OCI-LY7 (cell line): Measurements from ENCODE around the gene AHCYL1.

Experiments used
- EZH2phosphoT487 ChIP-seq: fragments of 200-600 bp; sonication (generic); IDR thresholded peaks from 2 replicates; pipeline ENCODE4 v1.6.1; 2018; ENCODE audit warnings: low read depth, borderline replicate concordance, mild to moderate bottlenecking, mixed run types, antibody characterized with exemption, low read length, moderate library complexity, mixed read lengths
- TF ChIP-seq, protein P1 (sequence below): fragments of 200-600 bp; sonication (generic); conservative IDR thresholded peaks from 2 replicates; pipeline ENCODE4 v1.5.1; 2014; ENCODE audit warnings: mild to moderate bottlenecking, antibody characterized with exemption, low read length, moderate library complexity, mixed read lengths

GRCh38 chr1:109997867-109998229 lies 13.3 kb downstream of the AHCYL1 start:
- TF ChIP-seq, protein P1, sequence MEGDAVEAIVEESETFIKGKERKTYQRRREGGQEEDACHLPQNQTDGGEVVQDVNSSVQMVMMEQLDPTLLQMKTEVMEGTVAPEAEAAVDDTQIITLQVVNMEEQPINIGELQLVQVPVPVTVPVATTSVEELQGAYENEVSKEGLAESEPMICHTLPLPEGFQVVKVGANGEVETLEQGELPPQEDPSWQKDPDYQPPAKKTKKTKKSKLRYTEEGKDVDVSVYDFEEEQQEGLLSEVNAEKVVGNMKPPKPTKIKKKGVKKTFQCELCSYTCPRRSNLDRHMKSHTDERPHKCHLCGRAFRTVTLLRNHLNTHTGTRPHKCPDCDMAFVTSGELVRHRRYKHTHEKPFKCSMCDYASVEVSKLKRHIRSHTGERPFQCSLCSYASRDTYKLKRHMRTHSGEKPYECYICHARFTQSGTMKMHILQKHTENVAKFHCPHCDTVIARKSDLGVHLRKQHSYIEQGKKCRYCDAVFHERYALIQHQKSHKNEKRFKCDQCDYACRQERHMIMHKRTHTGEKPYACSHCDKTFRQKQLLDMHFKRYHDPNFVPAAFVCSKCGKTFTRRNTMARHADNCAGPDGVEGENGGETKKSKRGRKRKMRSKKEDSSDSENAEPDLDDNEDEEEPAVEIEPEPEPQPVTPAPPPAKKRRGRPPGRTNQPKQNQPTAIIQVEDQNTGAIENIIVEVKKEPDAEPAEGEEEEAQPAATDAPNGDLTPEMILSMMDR: no peak
- no peak for TF ChIP-seq EZH2phosphoT487
